Spleen (tissue), 7 donors: ENCODE results near the gene B3GAT1.

Source experiments
- CTCF ChIP-seq, 11 experiments: fragments of 200-600 bp in 7 of 11; fragments of 450-650 bp in 4 of 11; sonication (generic) in 4 of 11; IDR thresholded peaks in 8 of 11; conservative IDR thresholded peaks in 3 of 11; 1 replicate in 7 of 11; 2 replicates in 4 of 11; pipeline versions ENCODE4 v1.4.0 to v1.8.0; 2016 to 2021; ENCODE audit warnings: antibody characterized with exemption in 11 of 11, inconsistent platforms in 4 of 11, mild to moderate bottlenecking in 1 of 11
- POLR2A ChIP-seq, 3 donors: fragments of 450-650 bp; IDR thresholded peaks; one replicate each; pipeline ENCODE4 v1.5.1; 2017; ENCODE audit warnings: antibody characterized with exemption in 3 of 3, mild to moderate bottlenecking in 1 of 3
- donor health status: DM: no; HTN: no; CAD: no; lungs with moderate emphysema.
- donor health status: DM: no; HTN: no; CAD: no.
- donor health status: DM: no; HTN: no; CAD: no.

GRCh38 chr11:134387501-134387900 lies 24.5 kb downstream of the B3GAT1 start:
- TF ChIP-seq CTCF (IDR thresholded peaks at IDR 0.05 in 8 of 11, conservative IDR thresholded peaks at IDR 0.05 in 3 of 11) (no peak), POLR2A (IDR thresholded peaks at IDR 0.05) (no peak)
